ENCODE measurements around the gene CCNA2.

GRCh38 chr4:121819216-121819965 lies 4.3 kb downstream of the CCNA2 start:
- TF ChIP-seq CTCF (conservative IDR thresholded peaks at IDR 0.05): no peak
- no peak for TF ChIP-seq ZFX (IDR thresholded peaks at IDR 0.05)

All from C4-2B (cell line).